Measurements from ENCODE around the gene IGFLR1.

- TF ChIP-seq CTCF (IDR thresholded peaks at IDR 0.05; ENCODE audit: insufficient read depth, low read depth, low read length) (no peak), EZH2 (IDR thresholded peaks at IDR 0.05; ENCODE audit: insufficient read depth, low read length) (no peak)
Observed at GRCh38 chr19:35785339-35785627, 43.0 kb upstream of the IGFLR1 start.

Data from astrocyte (in vitro differentiated cells and primary cell).